Activated T-helper 1 cell treated with anti-CD3 and anti-CD28 coated beads, Interleukin-2, amount 50 U/mL, for 16 hours (primary cell): Measurements from ENCODE around the gene UBL4A.

Experiments
- DNase-seq, 2 donors: peaks; one replicate each; pipeline ENCODE4 v3.0.0-alpha.2; 2020; ENCODE audit warnings: low read depth in 1 of 2, low spot score in 1 of 2

UBL4A gene

GRCh38 chrX:154486396-154487207 is at the start of gene UBL4A:
Gene UBL4A, minus strand, starts transcription at chrX:154486615. Its CDS starts 31 bp downstream, at chrX:154486584.
- DNase-seq: peak in 1 of 2 donors; percentile 43

- no peak for DNase-seq
These were observed 49.5 kb upstream of the UBL4A start for GRCh38 chrX:154535892-154536291.

GRCh38 chrX:154534526-154535322 is 48.3 kb upstream of the UBL4A start:
- DNase-seq: peak; percentile 73 to 88

GRCh38 chrX:154532690-154533089 is 46.3 kb upstream of the UBL4A start:
- no peak for DNase-seq

GRCh38 chrX:154531626-154532025 is 45.2 kb upstream of the UBL4A start:
- no peak for DNase-seq

GRCh38 chrX:154530286-154530685 is 43.9 kb upstream of the UBL4A start:
- no peak for DNase-seq

GRCh38 chrX:154529206-154529612 is 42.8 kb upstream of the UBL4A start:
- no peak for DNase-seq

- DNase-seq: peak; percentile 10 to 30
These were observed 40.7 kb upstream of the UBL4A start for GRCh38 chrX:154526901-154527675.

- DNase-seq: no peak
These were observed 39.4 kb upstream of the UBL4A start for GRCh38 chrX:154525606-154526490.

- DNase-seq: no peak
These were observed 33.0 kb upstream of the UBL4A start for GRCh38 chrX:154519389-154519788.

GRCh38 chrX:154517101-154517781 is 30.8 kb upstream of the UBL4A start:
- no peak for DNase-seq

- no peak for DNase-seq
These were observed 30.3 kb upstream of the UBL4A start for GRCh38 chrX:154516656-154517100.

- peak; percentile 81 to 87 for DNase-seq
These were observed 29.7 kb upstream of the UBL4A start, which contains the start of gene FAM3A for GRCh38 chrX:154515966-154516655. Gene FAM3A, minus strand, starts transcription at chrX:154516232. Its CDS starts 460 bp downstream, at chrX:154515772.

GRCh38 chrX:154515090-154515965 is 28.9 kb upstream of the UBL4A start:
- no peak for DNase-seq

GRCh38 chrX:154513716-154514115 is 27.3 kb upstream of the UBL4A start:
- no peak for DNase-seq

- no peak for DNase-seq
These were observed 26.6 kb upstream of the UBL4A start for GRCh38 chrX:154512879-154513553.

GRCh38 chrX:154511761-154512160 is 25.3 kb upstream of the UBL4A start:
- no peak for DNase-seq

- DNase-seq: no peak
These were observed 23.0 kb upstream of the UBL4A start for GRCh38 chrX:154509455-154509854.
